NAMALWA (cell line): Measurements from ENCODE around the gene POU2AF2.

Experiments
- DNase-seq: peaks from one replicate; pipeline ENCODE4 v3.0.0-alpha.2; 2015; ENCODE audit warnings: low spot score

The POU2AF2 gene

DNA sequence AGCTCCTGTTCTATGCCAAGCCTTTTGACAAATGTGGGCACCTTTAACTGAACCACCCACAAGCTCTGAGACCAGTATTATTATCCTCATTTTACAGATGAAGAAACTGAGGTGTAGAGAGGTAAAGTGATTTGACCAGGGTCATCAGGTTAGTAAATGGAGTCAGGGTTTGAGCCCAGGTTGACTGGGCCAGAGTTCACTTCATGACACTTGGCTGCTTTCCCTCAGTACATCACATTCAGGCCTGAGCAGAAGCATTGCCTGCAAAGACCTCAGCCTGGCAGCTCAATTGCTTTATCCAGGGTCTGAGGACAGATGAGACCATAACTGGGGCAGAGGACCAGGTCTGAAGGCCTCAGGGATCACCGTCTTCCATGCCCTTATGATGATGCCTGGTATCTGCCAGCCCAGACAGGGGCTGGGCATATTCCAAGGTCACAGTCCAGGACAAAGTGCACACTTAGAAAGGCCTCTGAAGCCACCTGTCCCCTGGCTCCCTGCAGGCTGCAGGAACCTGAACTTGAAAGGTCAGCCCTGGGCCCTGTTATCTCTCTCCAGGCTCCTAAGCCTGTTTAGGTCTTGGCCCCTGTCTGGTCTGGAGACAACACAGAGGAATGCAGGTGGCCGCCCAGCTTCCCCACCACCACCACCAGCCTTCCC lies 84.8 kb downstream of the POU2AF2 start:
- DNase-seq: no peak

DNA sequence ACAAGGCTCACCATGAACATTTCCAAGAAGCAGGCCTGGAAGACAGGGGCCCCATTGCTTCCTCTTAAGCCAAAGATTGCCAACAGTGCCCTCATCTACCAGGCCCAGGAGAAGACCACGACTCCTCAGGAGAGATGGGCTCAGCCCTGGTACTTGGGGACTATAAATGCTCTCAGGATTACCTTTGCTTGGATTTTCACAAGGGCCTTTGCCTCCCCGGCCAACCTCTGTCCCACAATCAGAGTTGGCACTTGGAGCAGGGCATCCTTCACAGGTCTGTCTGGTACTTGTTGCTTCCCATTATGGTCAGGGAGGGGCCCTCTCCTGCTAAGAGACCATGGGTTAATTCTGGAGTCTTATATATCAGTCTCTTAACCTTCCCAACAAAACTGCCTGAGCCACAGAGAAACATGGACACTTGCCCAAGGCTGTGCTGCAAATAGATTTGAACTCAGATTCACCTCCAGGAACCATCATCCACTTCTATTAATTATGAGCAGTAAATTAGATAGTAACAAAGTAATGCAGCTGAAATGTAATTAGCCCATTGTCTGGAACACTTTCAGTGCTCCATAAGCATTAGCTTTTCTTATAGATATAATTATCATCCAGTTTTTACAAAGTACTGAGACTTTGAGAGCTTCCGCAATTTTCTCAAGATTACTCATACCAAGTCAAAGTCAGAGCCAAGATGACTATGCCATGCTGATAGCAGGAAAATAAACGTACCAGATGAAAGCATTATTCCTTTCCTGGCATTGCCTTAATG lies 86.4 kb downstream of the POU2AF2 start:
- no peak for DNase-seq

DNA sequence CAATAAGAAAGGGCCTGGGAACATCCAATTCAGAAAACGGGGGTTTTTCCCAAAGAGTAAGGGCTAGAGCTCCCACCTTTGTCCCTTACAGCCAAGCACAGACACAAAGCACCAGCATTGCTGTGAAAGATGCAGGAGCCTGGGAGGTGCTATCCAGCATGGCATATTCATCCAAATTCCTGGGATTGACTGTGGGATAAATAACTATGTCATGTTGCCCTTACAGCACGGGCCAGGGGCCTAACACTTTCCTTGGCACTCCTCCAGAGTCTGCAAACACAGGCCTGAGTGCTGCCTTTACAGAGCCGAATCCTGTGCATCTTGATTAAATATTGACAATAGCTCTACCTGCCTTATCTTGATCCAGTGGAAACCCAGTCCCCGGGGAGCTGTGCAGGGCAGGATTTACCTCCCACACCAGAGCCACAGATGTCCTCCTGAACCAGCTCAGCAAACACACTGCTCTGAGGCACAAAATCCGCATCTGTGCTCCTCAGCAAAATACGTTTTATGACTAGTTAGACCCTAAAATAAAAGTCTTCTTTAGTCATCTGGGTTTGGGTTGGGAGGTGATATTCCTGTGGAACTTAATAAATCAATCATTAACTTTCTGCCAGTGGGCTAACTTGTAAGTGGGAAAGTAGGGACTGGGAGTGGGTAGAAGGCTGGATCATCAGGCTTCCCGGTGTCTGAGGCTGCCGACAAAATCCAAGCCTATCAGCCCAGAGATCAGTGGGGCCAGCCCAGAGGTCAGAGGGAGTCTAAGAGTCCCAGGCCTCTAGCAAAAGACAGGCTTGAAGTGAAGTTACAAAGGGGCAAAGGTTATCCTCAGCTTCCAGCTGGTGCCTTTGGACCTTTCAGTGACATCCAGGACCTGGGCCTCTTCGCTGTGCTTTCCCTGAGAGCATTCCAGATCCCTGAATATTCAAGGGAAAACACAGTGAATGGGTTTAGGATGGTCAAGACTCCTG lies 89.3 kb downstream of the POU2AF2 start:
- DNase-seq: no peak

GRCh38 chr11:111335549-111335948 lies 90.0 kb downstream of the POU2AF2 start:
- no peak for DNase-seq
